Activated naive CD8-positive, alpha-beta T cell treated with anti-CD3 and anti-CD28 coated beads, Interleukin-2, amount 10 ng/mL, durations not matched to agents 7 days and 5 days (primary cell): ENCODE data around the gene DLX2. TPM values are rescaled to one million over a fixed set of nuclear protein-coding genes. Genes with fewer than 3 reads are reported as not detected.
"Not testable (repeated sequence)": the region's sequence is repeated elsewhere in the genome, so short reads cannot be mapped to it uniquely, and the experiment has no call there.

Experiments
- ATAC-seq: fragments of 150-1000 bp; cut with Tn5 transposase; one replicate; pipeline ENCODE4 v1.10.0; 2021; ENCODE audit warnings: low read depth, moderate library complexity
- POLR2A ChIA-PET: fragments of 350-600 bp; sonication (Branson Sonifier 250); formaldehyde crosslinking; loops from one replicate; lab custom pipeline; 2021; ENCODE audit warnings: antibody characterized with exemption; lab: Charles Lee
- DNase-seq: peaks from one replicate; pipeline ENCODE4 v3.0.0; 2021
- H3K27ac Mint-ChIP-seq: one replicate; pipeline ENCODE4 v1.8.0; 2022; ENCODE audit warnings: mild to moderate bottlenecking, mixed read lengths
- H3K27me3 Mint-ChIP-seq: one replicate; pipeline ENCODE4 v1.8.0; 2022; ENCODE audit warnings: mild to moderate bottlenecking, moderate library complexity, mixed read lengths
- H3K36me3 Mint-ChIP-seq: one replicate; pipeline ENCODE4 v1.8.0; 2021; ENCODE audit warnings: mild to moderate bottlenecking, mixed read lengths
- H3K4me1 Mint-ChIP-seq: one replicate; pipeline ENCODE4 v1.8.0; 2021; ENCODE audit warnings: mixed read lengths
- H3K4me3 Mint-ChIP-seq: one replicate; pipeline ENCODE4 v1.8.0; 2022; ENCODE audit warnings: mild to moderate bottlenecking, moderate library complexity, mixed read lengths
- H3K9me3 Mint-ChIP-seq: one replicate; pipeline ENCODE4 v1.8.0; 2021; ENCODE audit warnings: mixed read lengths
- total RNA-seq, 2 experiments: library from RNA; stranded (reverse); gene quantifications; one replicate each; pipeline ENCODE4 v1.2.3, GENCODE V29; 2021

DLX2 gene
- not detected for total RNA-seq

DNA sequence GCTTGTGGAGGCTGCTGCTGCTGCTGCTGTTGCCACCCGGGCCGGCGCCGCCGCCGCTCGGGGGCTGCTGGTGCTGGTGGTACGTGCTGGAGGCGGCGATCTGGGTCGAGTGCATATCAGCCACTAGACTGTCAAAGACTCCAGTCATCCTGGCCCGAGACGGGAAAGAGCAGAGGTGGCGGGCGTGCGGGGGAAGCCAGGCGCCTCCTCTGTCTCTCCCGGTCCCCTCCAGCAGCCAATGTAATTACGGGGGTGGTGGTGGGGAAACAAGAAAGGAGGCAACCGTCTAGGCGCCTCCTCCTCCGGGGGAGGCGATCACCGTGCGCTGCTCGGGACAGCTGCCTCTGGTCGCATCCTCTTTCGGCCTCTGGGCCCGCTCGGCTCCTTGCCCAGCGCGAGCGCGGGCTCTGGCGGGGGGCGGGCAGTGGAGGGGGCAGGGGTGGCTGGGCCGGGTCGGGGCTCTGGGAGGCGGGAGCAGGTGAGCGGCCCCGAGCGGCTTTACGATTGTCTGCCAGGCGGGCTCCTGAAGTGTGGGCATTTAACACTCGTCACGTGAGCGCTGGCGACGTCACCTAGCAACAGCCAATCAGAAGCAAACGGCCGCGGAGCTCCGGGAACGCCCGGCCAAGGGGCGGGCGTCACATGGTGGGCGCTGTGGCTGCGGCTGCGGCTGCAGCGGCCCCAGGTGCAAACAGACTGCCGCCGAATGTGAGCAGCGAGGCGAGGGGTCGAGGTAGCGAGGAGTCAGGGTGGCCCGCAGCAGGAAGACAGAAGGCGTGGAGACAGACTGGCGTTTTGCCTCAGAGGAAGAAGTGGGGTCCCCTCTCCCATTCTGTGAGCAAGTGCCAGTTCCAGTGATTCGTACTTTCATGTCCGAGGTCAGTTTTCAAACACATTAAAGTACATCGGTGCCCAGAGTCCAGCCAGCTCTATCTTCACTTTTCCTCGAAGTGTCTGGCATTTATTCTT lies at the start of gene DLX2:
DLX2 (minus strand) TSS at position 510 of the 969 bp plus-strand sequence; CDS start at position 148, 362 bp downstream.
- DNase-seq (peak; percentile 76), ATAC-seq (peak; percentile 35)
- H3K9me3 Mint-ChIP-seq: no peaks in the 10 kb centered on the region
- H3K36me3 Mint-ChIP-seq: no peaks in the 10 kb centered on the region
- H3K4me3 Mint-ChIP-seq: peak within 1 kb of the TSS; percentile 84
- H3K4me1 Mint-ChIP-seq: peaks cover 48% of the 10 kb centered on the region
- POLR2A ChIA-PET: interaction anchor here (0.8 to 1.7 kb wide), 4 partner anchors 12 to 180 kb away, joined by 3 to 6 read pairs (median 3); partner anchors contain the start of gene HAT1
- peak within 1 kb of the TSS; percentile 54 for H3K27ac Mint-ChIP-seq
- H3K27me3 Mint-ChIP-seq: peaks cover 85% of the 10 kb centered on the region

DNA sequence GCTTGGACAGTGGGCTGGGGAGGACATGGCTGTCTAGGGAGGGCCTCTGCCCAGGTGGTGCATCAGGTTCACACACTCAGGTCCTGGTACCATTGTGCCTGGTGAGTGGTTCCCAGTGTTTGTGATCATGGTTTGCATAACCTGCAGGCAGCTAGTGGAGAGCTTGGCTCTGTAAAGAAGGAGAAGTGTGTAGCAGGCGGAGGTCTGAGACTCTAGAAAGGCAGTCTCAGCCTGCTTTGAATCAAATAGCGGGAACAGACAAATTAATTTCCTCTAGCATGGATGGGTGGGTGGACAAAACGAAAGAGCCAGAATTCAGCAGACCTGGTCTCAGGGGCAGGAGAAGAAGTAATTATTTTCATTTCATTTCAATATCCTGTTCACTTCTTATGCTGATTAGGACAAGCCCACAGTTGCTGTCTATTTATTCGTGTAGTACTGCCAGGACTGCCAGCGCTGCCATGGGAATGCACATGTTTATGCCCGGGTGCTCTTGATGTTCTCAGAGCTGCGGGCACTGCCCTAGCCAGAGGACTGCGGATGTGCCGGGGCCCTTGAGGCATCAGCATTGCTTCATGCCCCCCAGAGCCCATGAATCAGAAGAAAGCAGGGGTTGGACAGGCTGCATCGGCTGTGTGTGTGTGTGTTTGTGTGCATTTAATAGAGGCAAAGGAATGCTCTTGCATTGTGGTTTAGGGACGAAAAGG lies 45.4 kb upstream of the DLX2 start:
- Mint-ChIP-seq H3K27ac (no peak overlapping the region), H3K27me3 (peaks cover 18% of the 10 kb centered on the region)

DNA sequence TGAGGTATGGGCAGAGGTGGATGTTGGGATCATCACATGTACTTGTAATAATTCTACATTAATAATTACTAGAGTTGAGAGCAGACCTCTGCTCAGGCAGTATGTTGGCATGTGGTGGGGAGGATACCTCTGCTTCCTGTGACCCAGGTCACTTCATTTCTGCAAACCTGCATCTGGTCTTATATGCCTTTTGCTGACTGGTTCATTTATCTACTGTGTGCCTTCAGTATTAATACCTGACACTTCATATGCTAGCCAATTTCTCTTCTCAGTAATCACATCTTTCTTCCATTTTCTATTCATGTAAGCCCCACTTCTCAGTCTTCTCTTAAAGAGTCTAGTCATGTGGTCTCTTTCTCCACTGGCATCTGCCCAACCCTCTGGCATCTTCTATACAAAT lies 41.1 kb upstream of the DLX2 start:
- H3K27ac Mint-ChIP-seq: no peak overlapping the region
- peaks cover 4% of the 10 kb centered on the region for H3K27me3 Mint-ChIP-seq
- H3K9me3 Mint-ChIP-seq: no peaks in the 10 kb centered on the region
- peaks cover 7% of the 10 kb centered on the region for H3K4me1 Mint-ChIP-seq
- DNase-seq: no peak
- no peak for ATAC-seq
- POLR2A ChIA-PET: no interaction called here
- H3K4me3 Mint-ChIP-seq: no peak overlapping the region
- no peaks in the 10 kb centered on the region for H3K36me3 Mint-ChIP-seq

More for the DNA sequence above, 45.4 kb upstream of the DLX2 start:
- DNase-seq (no peak), ATAC-seq (no peak)
- H3K36me3 Mint-ChIP-seq: no peaks in the 10 kb centered on the region
- H3K4me1 Mint-ChIP-seq: peaks cover 7% of the 10 kb centered on the region
- H3K4me3 Mint-ChIP-seq: no peak overlapping the region
- H3K9me3 Mint-ChIP-seq: peaks cover 2% of the 10 kb centered on the region
- POLR2A ChIA-PET: interaction anchor here (0.6 kb wide), 1 partner anchor 370 kb away, joined by 6 read pairs; no protein-coding TSS in a partner anchor

DNA sequence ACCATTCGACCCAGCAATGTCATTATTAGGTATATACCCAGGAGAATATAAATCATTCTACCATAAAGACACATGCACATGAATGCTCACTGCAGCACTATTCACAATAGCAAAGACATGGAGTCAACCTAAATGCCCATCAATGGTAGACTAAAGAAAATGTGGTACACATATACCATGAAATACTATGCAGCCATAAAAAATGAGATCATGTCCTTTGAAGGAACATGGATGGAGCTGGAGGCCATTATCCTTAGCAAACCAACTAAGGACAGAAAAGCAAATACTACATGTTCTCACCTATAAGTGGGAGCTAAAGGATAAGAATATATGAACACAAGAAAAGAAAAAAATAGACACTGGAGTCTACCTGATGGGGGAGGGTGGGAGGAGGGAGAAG lies 36.0 kb upstream of the DLX2 start:
- H3K4me3 Mint-ChIP-seq, POLR2A ChIA-PET, DNase-seq, ATAC-seq, H3K27ac Mint-ChIP-seq, H3K36me3 Mint-ChIP-seq, H3K9me3 Mint-ChIP-seq, H3K4me1 Mint-ChIP-seq: not testable (repeated sequence)
- H3K27me3 Mint-ChIP-seq: peaks cover 13% of the 10 kb centered on the region

DNA sequence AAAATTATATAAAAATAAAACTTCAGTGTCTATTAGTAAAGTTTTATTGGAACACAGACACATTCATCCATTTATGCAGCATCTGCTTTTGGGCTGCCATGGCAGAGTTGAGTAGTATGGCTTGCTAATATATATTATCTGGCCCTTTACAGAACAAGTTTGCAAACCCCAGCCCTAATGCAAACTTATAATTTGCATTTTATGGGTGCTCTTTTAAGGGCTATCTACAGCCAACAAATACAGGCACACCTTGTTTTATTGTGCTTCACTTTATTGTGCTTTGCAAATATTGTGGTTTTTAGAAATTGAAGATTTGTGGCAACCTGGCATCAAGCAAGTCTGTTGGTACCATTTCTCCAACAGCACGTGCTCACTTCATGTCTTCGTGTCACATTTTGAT lies 35.2 kb upstream of the DLX2 start:
- Mint-ChIP-seq H3K27ac (no peak overlapping the region), H3K36me3 (no peaks in the 10 kb centered on the region), H3K27me3 (peaks cover 15% of the 10 kb centered on the region), H3K9me3 (no peaks in the 10 kb centered on the region), H3K4me1 (peaks cover 2% of the 10 kb centered on the region), H3K4me3 (no peak overlapping the region)
- ATAC-seq (no peak), DNase-seq (no peak)
- POLR2A ChIA-PET: no interaction called here

DNA sequence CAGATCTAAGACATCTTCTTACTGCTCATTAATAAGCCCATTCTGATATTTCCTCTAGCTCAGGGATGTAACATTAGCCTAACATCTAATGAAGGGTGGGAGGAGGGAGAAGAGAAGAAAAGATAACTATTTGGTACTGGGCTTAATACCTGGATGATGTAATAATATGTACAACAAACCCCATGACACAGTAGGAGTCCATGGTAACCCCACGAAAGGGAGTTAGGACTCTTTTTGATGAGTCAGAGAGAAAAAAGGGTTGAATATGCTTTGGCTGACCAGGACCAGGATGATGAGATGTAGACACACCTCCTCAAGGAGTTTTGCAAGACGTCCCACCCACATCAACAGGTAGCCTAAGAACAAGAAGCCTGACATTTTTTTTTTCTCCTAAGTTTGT lies 34.4 kb upstream of the DLX2 start:
- Mint-ChIP-seq H3K27me3 (peaks cover 18% of the 10 kb centered on the region), H3K9me3 (no peaks in the 10 kb centered on the region), H3K27ac (no peak overlapping the region), H3K36me3 (no peaks in the 10 kb centered on the region), H3K4me1 (peaks cover 1% of the 10 kb centered on the region), H3K4me3 (no peak overlapping the region)
- POLR2A ChIA-PET: no interaction called here
- ATAC-seq (no peak), DNase-seq (no peak)

DNA sequence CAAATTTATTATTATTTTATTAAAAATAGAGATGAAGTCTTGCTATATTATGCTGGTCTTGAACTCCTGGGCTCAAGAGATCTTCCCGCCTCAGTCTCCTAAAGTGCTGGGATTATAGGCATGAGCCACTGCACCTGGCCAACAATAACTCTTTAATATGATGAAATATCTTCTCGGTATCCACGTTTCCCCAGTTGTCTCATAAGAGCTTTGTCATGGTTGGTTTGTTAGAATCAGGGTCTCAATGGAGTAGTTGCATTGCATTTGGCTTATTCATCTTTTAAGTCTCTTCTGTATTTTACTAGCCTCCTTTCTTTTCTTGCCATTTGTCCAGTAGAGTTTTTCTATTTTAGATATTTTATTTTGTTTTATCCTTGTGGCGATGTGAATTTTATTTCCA lies 32.7 kb upstream of the DLX2 start:
- H3K27ac Mint-ChIP-seq: no peak overlapping the region
- POLR2A ChIA-PET: no interaction called here
- H3K27me3 Mint-ChIP-seq: peaks cover 20% of the 10 kb centered on the region
- DNase-seq (no peak), ATAC-seq (no peak)
- no peaks in the 10 kb centered on the region for H3K4me1 Mint-ChIP-seq
- no peaks in the 10 kb centered on the region for H3K36me3 Mint-ChIP-seq
- H3K4me3 Mint-ChIP-seq: no peak overlapping the region
- no peaks in the 10 kb centered on the region for H3K9me3 Mint-ChIP-seq

DNA sequence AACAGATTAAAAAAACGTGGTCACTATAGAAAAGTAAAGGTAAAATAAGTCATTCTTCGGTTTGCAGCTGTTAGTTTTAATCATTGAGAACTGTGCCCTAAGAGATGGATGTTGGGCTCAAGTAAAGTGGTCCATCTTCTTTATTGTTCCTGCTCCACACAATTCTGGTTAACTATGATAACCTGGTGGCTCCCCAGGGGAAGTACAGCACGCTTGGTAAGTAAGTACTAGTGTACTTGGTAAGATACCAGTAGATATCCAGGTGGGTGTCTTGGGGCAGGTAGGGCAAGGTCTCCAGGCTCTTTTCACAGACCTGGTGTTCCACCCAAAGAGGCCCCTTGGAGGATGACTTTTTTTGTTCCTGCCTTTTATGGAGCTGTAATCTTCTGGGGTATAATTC lies 31.6 kb upstream of the DLX2 start:
- H3K4me3 Mint-ChIP-seq: no peak overlapping the region
- DNase-seq: no peak
- no peak for ATAC-seq
- peaks cover 20% of the 10 kb centered on the region for H3K27me3 Mint-ChIP-seq
- H3K4me1 Mint-ChIP-seq: no peaks in the 10 kb centered on the region
- H3K36me3 Mint-ChIP-seq: no peaks in the 10 kb centered on the region
- POLR2A ChIA-PET: no interaction called here
- no peak overlapping the region for H3K27ac Mint-ChIP-seq
- no peaks in the 10 kb centered on the region for H3K9me3 Mint-ChIP-seq

DNA sequence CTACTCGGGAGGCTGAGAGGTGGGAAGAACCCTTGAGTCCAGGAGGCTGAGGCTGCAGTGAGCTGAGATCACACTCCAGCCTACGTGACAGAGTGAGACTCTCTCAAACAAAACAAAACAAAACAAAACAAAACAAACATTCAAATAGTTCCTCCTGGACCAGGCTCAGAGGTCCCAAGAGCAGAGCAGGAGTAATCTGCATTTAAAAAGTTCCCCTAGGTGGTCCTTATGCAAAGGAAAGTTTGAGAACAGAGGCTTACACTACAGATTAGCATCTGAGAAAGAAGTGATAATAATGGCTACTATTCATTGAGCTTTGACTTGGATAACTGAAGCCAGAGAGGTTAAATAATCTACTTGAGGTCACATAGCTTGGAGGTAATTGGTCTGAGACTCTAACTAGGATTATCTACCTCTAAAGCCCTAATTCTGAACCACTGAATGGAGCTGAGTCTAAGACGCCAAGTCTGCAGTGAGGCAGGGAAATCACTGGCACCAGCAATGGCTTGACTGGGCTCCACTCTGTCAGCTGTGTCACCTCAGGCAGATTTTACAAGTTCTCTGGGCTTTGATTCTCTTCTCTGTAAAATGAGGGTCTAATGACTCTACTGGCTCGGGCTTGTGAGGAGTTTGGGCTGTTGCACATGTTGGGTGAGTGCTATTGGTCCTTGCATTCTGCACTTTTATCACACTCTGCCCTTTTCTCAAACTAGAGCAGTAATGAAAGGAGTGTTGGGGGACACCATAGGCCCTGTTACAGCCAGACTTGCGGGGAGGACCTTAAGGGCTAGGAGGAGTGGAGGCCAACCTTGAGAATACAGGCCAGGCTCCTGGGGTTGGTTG lies 29.2 kb upstream of the DLX2 start:
- Mint-ChIP-seq H3K27me3 (peaks cover 25% of the 10 kb centered on the region), H3K4me1 (no peaks in the 10 kb centered on the region), H3K4me3 (no peak overlapping the region), H3K9me3 (no peaks in the 10 kb centered on the region), H3K36me3 (no peaks in the 10 kb centered on the region), H3K27ac (no peak overlapping the region)
- POLR2A ChIA-PET: no interaction called here
- no peak for DNase-seq
- no peak for ATAC-seq

DNA sequence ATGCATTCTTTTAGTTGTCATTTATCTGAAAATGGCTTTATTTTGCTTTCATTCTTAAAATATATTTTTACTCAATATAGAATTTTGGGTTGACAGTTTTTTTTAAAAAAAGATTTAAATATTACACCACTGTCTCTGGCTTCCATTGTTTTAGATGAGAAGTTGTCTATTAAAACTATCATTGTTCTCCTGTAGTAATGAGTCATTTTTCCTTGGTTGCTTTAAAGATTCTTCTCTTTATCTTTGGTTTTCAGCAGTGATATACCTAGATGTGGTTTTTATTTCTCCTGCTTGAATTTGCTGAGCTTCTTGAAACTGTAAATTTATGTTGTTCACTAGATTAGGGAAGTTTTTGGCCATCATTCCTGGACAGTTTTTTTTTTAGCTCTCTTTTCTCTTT lies 26.7 kb upstream of the DLX2 start:
- H3K9me3 Mint-ChIP-seq: no peaks in the 10 kb centered on the region
- ATAC-seq (no peak), DNase-seq (no peak)
- POLR2A ChIA-PET: interaction anchor here (0.6 kb wide), 1 partner anchor 17 kb away, joined by 3 read pairs; no protein-coding TSS in a partner anchor
- no peaks in the 10 kb centered on the region for H3K4me1 Mint-ChIP-seq
- no peaks in the 10 kb centered on the region for H3K36me3 Mint-ChIP-seq
- peaks cover 18% of the 10 kb centered on the region for H3K27me3 Mint-ChIP-seq
- no peak overlapping the region for H3K27ac Mint-ChIP-seq
- H3K4me3 Mint-ChIP-seq: no peak overlapping the region

DNA sequence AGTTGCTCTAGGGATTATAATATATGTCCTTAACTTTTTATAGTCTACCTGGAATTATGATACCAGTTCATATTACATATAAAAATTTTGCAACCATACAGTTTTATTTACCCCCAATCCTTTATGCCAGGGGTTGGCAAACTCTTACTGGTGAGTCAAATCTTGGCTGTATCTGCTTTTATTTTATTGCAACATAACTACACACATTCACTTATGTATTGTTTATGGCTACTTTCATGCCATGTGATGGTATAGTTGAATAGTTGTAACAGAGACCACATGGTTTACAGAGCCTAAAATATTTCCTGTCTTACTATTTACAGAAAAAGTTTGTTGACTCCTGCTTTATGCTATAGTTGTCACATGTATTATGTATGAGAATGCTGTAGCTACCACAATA lies 25.8 kb upstream of the DLX2 start:
- H3K27me3 Mint-ChIP-seq: peaks cover 10% of the 10 kb centered on the region
- POLR2A ChIA-PET: interaction anchor here (0.6 kb wide), 1 partner anchor 16 kb away, joined by 3 read pairs; no protein-coding TSS in a partner anchor
- no peak overlapping the region for H3K27ac Mint-ChIP-seq
- no peaks in the 10 kb centered on the region for H3K4me1 Mint-ChIP-seq
- no peak for DNase-seq
- H3K9me3 Mint-ChIP-seq: no peaks in the 10 kb centered on the region
- H3K4me3 Mint-ChIP-seq: no peak overlapping the region
- ATAC-seq: no peak
- no peaks in the 10 kb centered on the region for H3K36me3 Mint-ChIP-seq

DNA sequence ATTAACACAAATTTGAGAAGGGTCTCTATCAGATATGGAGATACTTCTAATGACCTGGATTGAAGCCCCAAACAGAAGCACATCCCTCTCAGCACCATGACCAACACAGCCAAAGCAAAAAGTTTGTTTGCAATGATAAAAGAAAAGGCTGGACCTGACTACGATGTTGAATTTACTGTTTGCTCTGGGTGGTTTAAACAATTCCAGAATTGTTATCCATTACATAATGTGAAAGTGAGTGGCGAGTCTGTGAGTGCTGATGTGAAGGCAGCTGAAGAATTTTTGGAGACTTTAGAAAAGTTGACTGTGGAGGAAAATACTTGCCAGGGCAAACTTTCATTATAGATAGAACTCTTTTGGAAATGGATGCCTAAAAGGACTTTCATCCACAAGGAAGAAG lies 17.4 kb upstream of the DLX2 start:
- H3K36me3 Mint-ChIP-seq: no peaks in the 10 kb centered on the region
- H3K4me3 Mint-ChIP-seq: no peak overlapping the region
- POLR2A ChIA-PET: no interaction called here

DNA sequence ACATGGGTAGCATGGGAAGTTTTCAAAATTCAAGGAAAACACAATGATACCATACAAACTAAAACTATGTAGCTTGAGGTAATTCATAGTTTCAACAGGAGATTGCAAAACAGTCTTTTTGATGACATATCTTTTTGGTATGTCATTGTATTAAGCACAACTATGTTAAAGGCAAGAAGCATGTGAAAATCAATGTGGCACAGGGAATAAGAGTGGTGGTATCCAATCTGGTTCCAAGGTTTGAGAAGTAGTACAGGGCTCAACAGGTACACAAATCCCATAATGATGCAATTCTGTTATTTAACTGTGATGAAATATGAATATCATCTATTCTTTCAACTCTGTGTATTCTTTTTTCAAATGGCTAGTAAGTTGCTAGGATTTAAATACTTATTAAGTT lies 16.4 kb upstream of the DLX2 start:
- H3K27me3 Mint-ChIP-seq: peaks cover 26% of the 10 kb centered on the region
- POLR2A ChIA-PET: no interaction called here

More for the DNA sequence above, 17.4 kb upstream of the DLX2 start:
- Mint-ChIP-seq H3K27me3 (peaks cover 21% of the 10 kb centered on the region), H3K9me3 (no peaks in the 10 kb centered on the region), H3K4me1 (no peaks in the 10 kb centered on the region), H3K27ac (no peak overlapping the region)
- no peak for DNase-seq
- no peak for ATAC-seq

More for the DNA sequence above, 16.4 kb upstream of the DLX2 start:
- H3K36me3 Mint-ChIP-seq: no peaks in the 10 kb centered on the region
- no peaks in the 10 kb centered on the region for H3K9me3 Mint-ChIP-seq
- DNase-seq: no peak
- ATAC-seq: no peak
- no peaks in the 10 kb centered on the region for H3K4me1 Mint-ChIP-seq
- no peak overlapping the region for H3K4me3 Mint-ChIP-seq
- H3K27ac Mint-ChIP-seq: no peak overlapping the region
